ENCODE data around the gene LTBP2. TPM values are rescaled to one million over a fixed set of nuclear protein-coding genes. Genes with fewer than 3 reads are reported as not detected.
"Not testable (repeated sequence)": the region's sequence is repeated elsewhere in the genome, so short reads cannot be mapped to it uniquely, and the experiment has no call there.

The LTBP2 gene
- total RNA-seq, 1 donor from 2014 or later, result 2.9 TPM

DNA sequence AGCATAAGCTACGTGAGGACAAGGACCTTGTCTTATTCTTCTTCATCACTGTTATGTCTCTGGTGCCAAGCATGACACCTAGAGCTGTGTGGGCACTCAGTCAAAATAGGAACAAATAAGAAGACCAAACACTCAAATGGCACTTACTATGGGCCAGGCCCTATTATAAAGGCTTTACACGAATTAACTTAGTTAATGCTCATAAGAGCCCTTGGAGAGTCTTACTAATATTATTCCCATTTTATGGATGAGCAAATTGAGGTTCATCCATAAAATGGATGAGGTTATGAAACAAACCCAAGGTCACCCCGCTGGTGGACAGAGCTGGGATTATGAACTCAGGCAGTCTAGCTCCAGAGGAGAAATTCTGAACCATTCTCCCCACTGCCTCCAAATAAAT lies 70.8 kb downstream of the LTBP2 start:
- TF ChIP-seq, protein P1, sequence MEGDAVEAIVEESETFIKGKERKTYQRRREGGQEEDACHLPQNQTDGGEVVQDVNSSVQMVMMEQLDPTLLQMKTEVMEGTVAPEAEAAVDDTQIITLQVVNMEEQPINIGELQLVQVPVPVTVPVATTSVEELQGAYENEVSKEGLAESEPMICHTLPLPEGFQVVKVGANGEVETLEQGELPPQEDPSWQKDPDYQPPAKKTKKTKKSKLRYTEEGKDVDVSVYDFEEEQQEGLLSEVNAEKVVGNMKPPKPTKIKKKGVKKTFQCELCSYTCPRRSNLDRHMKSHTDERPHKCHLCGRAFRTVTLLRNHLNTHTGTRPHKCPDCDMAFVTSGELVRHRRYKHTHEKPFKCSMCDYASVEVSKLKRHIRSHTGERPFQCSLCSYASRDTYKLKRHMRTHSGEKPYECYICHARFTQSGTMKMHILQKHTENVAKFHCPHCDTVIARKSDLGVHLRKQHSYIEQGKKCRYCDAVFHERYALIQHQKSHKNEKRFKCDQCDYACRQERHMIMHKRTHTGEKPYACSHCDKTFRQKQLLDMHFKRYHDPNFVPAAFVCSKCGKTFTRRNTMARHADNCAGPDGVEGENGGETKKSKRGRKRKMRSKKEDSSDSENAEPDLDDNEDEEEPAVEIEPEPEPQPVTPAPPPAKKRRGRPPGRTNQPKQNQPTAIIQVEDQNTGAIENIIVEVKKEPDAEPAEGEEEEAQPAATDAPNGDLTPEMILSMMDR (IDR thresholded peaks at IDR 0.05; ENCODE audit: unreplicated experiment), result no peak
- H3K27ac Mint-ChIP-seq, result no peak overlapping the region
- H3K36me3 Mint-ChIP-seq, result no peaks in the 10 kb centered on the region
- H3K4me1 Mint-ChIP-seq, result peaks cover 1% of the 10 kb centered on the region
- H3K4me3 Mint-ChIP-seq, result no peak overlapping the region
- DNase-seq (ENCODE audit: low spot score in 2 of 2, unreplicated experiment in 2 of 2), result no peak
- H3K9me3 Mint-ChIP-seq, result no peaks in the 10 kb centered on the region
- peaks cover 17% of the 10 kb centered on the region for H3K27me3 Mint-ChIP-seq (ENCODE audit: low read depth)

- H3K9me3 Mint-ChIP-seq, result no peaks in the 10 kb centered on the region
- DNase-seq (ENCODE audit: low spot score in 2 of 2, unreplicated experiment in 2 of 2), result no peak
- TF ChIP-seq, protein P1 (IDR thresholded peaks at IDR 0.05; ENCODE audit: unreplicated experiment), result no peak
- peaks cover 7% of the 10 kb centered on the region for H3K27me3 Mint-ChIP-seq (ENCODE audit: low read depth)
- no peak overlapping the region for H3K27ac Mint-ChIP-seq
- peaks cover 2% of the 10 kb centered on the region for H3K4me1 Mint-ChIP-seq
- H3K36me3 Mint-ChIP-seq, result no peaks in the 10 kb centered on the region
- H3K4me3 Mint-ChIP-seq, result no peak overlapping the region
Observed at GRCh38 chr14:74539503-74539902, 72.5 kb downstream of the LTBP2 start.

DNA sequence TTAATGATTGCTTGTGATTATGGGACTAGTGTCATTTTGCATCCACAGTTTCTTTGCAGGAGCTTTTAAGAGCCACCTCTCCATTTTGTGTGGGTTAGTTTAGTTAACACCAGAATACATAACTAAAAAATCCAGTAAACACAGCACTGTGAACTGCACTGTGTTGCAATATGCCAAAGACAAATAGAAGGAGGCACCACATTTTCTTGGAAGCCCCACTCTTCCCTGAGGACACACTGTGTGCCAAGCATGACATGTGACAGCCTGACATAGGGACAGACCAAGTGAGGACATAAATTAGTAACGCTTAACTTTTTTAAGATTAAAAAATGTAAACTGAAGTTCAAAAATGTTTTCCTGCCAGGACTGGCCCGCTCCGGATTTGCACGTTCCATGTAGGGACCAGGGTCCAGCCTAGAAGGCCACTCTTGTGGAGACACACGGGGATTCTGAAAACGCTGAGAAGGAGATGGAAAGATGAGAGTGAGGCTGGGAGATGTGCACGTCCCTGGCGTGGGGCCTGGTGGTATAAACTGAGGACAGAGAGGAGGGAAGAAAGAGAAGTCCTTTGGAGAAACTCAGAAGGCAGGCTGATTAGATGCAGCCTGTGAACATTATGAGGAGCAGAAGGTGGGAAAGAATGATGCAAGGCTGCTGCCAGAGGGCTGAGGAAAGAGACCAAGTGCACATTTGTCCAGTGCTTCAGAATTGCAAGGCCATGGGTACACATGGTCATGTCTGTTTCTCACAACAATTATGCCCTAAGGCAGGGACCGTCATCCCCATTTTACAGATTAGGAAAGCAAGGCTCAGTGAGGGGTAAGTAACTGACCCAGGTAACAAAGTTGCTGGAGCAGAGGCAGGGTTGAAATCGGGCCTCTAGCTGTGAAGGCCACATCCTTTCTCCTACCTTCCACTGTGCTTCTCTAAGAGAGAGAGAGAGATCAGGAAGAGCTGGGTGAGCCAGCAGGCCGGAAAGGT lies 73.3 kb downstream of the LTBP2 start:
- DNase-seq (ENCODE audit: low spot score in 2 of 2, unreplicated experiment in 2 of 2), result no peak
- TF ChIP-seq, protein P1 (IDR thresholded peaks at IDR 0.05; ENCODE audit: unreplicated experiment), result no peak
- Mint-ChIP-seq H3K27me3 (ENCODE audit: low read depth) (peaks cover 3% of the 10 kb centered on the region), H3K4me3 (no peak overlapping the region), H3K4me1 (peaks cover 2% of the 10 kb centered on the region), H3K9me3 (no peaks in the 10 kb centered on the region), H3K36me3 (no peaks in the 10 kb centered on the region), H3K27ac (no peak overlapping the region)

GRCh38 chr14:74536336-74536735 lies 75.7 kb downstream of the LTBP2 start:
- H3K27ac Mint-ChIP-seq, H3K9me3 Mint-ChIP-seq, H3K4me3 Mint-ChIP-seq: not testable (repeated sequence)

GRCh38 chr14:74535756-74536325 lies 76.2 kb downstream of the LTBP2 start:
- TF ChIP-seq, protein P1 (IDR thresholded peaks at IDR 0.05; ENCODE audit: unreplicated experiment), result no peak
- DNase-seq (ENCODE audit: low spot score in 2 of 2, unreplicated experiment in 2 of 2), result no peak
- Mint-ChIP-seq H3K4me3 (no peak overlapping the region), H3K27me3 (ENCODE audit: low read depth) (no peaks in the 10 kb centered on the region), H3K36me3 (no peaks in the 10 kb centered on the region), H3K9me3 (no peaks in the 10 kb centered on the region), H3K4me1 (peaks cover 2% of the 10 kb centered on the region), H3K27ac (no peak overlapping the region)

More at GRCh38 chr14:74536336-74536735, 75.7 kb downstream of the LTBP2 start:
- not testable (repeated sequence) for H3K36me3 Mint-ChIP-seq; H3K27me3 Mint-ChIP-seq (ENCODE audit: low read depth); H3K4me1 Mint-ChIP-seq; DNase-seq (ENCODE audit: low spot score in 2 of 2, unreplicated experiment in 2 of 2)

GRCh38 chr14:74533576-74533975 lies 78.5 kb downstream of the LTBP2 start:
- Mint-ChIP-seq H3K4me1 (peaks cover 2% of the 10 kb centered on the region), H3K36me3 (no peaks in the 10 kb centered on the region), H3K27me3 (ENCODE audit: low read depth) (no peaks in the 10 kb centered on the region), H3K4me3 (no peak overlapping the region), H3K9me3 (no peaks in the 10 kb centered on the region), H3K27ac (no peak overlapping the region)
- TF ChIP-seq, protein P1 (IDR thresholded peaks at IDR 0.05; ENCODE audit: unreplicated experiment), result no peak
- DNase-seq (ENCODE audit: low spot score in 2 of 2, unreplicated experiment in 2 of 2), result no peak

All from mesothelial cell of epicardium (in vitro differentiated cells).